Choroid plexus epithelial cell (primary cell): ENCODE data around the gene CCDC187.

Experiments
- DNase-seq: peaks from one replicate; pipeline ENCODE4 v3.0.0-alpha.2; 2010; ENCODE audit warnings: low read depth
- H3K4me3 ChIP-seq: 2 replicates; pipeline ENCODE4 v1.5.1; 2011; ENCODE audit warnings: low read depth, mild to moderate bottlenecking, control low read depth, low read length, moderate library complexity
- TF ChIP-seq, protein P1 (sequence below): conservative IDR thresholded peaks from 2 replicates; pipeline ENCODE4 v1.5.1; 2011; ENCODE audit warnings: low read depth, mild to moderate bottlenecking, control low read depth, inconsistent platforms, low read length, moderate library complexity

Gene CCDC187

DNA sequence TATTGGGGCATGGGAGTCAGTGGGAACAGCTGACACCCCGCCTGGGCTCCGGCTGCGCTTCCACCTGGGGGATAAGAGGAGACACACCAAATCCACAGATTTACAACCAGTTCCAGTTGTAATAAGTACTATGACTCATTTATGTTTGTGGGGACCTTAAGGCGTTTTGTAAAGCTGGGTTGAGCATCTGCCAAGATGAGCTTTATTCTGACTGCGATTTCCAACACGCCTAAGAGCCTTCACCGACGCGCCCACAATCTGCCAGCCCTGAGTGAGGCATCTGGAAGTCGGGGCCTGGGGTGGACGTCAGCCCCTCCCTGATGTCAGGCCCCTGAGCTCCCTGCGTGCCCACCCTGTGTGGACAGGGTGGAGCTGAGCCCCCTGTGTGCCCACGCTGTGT, 84.6 kb downstream of the CCDC187 start:
- TF ChIP-seq, protein P1, sequence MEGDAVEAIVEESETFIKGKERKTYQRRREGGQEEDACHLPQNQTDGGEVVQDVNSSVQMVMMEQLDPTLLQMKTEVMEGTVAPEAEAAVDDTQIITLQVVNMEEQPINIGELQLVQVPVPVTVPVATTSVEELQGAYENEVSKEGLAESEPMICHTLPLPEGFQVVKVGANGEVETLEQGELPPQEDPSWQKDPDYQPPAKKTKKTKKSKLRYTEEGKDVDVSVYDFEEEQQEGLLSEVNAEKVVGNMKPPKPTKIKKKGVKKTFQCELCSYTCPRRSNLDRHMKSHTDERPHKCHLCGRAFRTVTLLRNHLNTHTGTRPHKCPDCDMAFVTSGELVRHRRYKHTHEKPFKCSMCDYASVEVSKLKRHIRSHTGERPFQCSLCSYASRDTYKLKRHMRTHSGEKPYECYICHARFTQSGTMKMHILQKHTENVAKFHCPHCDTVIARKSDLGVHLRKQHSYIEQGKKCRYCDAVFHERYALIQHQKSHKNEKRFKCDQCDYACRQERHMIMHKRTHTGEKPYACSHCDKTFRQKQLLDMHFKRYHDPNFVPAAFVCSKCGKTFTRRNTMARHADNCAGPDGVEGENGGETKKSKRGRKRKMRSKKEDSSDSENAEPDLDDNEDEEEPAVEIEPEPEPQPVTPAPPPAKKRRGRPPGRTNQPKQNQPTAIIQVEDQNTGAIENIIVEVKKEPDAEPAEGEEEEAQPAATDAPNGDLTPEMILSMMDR: no peak
- no peak overlapping the region for H3K4me3 ChIP-seq
- peak; percentile 28 for DNase-seq

DNA sequence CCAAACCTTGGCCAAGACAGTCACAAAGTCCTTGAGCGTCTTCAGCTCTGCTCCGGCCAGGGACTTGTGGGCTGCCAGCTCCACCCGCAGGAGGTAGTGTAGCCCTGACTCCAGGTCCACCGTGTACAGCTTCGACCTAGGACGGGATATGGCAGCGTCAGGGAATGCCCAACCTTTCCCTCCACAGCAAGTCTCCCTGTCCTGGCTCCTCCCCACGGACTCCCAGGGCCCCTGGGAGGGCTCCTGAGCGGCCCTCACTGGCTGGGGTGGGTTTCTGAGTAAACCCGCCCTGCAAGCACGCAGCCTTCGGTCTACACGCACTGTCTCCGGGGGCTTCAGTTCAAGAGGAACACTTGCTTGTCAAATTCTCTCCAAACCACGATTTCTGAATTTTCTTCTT, 85.2 kb downstream of the CCDC187 start:
- no peak overlapping the region for H3K4me3 ChIP-seq
- no peak for DNase-seq
- TF ChIP-seq, protein P1: no peak

DNA sequence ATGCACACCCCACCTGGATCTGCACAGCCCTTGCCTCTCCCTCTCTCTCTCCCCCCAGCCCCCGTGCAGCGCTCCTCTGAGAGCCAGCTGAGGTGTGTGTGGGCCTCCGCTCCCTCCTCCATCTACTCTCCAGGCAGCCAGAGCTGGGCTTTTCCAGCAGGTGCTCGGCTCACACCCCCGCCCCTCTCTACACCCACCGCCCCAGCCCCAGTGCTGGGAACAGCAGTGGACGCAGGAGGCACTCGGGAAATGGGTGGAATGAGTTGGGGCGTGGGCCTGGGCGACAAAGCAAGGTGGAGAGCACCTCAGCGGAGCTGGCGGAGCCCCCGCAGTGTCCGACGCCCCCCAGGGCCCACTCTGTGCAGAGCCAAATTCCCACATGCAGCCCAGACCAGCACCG, 85.6 kb downstream of the CCDC187 start:
- TF ChIP-seq, protein P1: no peak

DNA sequence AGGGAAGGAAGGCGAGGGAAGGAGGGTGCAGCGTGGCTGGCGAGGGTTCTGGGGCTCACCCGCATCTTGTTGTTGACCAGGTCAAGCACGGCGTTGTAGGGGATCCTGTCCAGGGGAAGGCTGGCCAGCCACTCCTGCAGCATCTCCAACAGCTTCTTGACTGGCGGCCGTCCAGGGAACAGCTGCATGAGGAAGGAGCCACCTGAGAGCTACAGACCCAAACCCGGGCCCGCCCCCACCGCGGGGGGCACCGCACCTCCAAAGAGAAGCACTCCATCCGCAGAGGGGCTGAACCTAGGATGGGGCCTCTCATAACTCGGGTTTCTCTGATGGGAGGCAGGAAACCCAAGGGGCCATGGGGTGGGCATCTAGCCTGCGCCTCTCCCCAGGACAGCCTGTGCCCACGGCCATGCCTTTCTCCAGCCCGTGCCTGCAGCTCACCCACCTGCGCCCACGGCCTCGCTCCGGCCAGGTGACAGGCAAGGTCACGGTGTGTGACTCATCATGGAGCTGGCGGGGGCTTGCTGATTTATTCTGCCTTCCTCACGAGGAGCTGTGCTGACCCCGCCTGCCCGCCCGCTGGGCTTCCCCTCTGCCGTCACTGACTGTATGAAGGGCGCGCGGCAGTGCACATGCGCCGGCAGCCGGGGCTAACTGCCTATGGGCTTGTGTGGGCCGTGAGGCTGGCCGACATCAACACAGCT, 87.2 kb downstream of the CCDC187 start:
- DNase-seq: no peak
- H3K4me3 ChIP-seq: no peak overlapping the region
- TF ChIP-seq, protein P1: no peak

More for the DNA sequence above, 85.6 kb downstream of the CCDC187 start:
- DNase-seq: no peak
- H3K4me3 ChIP-seq: no peak overlapping the region

DNA sequence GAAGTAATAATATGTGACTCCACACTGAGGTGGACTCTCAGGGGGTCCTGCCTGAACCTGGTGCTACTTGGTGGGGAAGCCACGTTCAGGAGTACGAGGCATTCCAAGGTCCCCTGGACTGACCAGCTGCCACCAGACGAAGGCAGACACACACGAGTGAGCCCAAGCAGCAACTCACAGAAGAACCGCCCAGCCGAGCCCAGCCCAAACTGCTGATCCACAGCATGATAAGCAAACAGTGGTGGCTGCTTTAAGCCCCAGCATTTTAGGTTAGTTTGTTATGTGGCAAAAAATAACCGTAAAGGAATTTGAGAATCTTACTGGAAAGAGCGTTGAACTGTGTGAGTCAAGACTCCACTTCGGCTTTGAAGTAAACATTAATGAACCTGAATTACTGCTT, 90.2 kb downstream of the CCDC187 start:
- no peak overlapping the region for H3K4me3 ChIP-seq
- TF ChIP-seq, protein P1: no peak
- DNase-seq: no peak

DNA sequence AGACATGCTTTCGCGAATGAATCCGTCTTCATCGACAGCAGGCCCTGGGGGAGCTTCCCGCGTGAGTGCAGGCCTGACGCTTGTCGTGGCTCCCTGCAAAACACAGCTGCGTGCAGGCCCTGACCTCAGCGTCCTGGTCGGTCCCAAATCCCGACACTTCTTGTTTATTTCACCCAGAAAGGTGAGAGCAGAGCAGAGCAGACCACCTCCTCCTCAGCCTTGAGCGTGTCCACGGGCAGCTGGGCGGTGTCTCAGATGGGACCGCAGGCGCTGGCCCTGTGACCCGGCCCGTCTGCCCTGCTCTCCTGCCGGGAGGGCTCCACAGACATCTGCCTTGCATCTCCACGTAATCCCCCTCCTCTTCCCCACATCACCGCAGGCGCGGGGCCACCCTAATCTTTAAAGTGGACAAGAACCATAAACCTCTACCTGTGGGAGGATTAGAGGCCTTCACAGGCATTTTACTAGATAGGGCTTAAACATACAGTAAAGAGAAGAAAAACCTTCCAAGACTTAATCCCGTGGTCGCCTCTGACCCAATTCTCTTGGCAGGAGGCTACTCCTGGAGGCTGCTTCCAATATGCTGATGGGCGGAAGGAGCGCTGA, 91.4 kb downstream of the CCDC187 start:
- no peak overlapping the region for H3K4me3 ChIP-seq
- TF ChIP-seq, protein P1: no peak
- no peak for DNase-seq
